Hematopoietic multipotent progenitor cell treated with erythropoietin and hydrocortisone succinate and interleukin-3 and kit ligand, for 8 days (in vitro differentiated cells): ENCODE results near the gene MYO9A.
A peak's percentile ranks its signal among the peaks of the same experiment; 100 is the strongest.
"Not testable (repeated sequence)": the region's sequence is repeated elsewhere in the genome, so short reads cannot be mapped to it uniquely, and the experiment has no call there.

Experiments
- DNase-seq: peaks from one replicate; pipeline ENCODE4 v3.0.0-alpha.2; 2015

Gene MYO9A

GRCh38 chr15:72086920-72087648 is 30.9 kb downstream of the MYO9A start:
- no peak for DNase-seq

- peak; percentile 58 for DNase-seq
These were observed 31.8 kb downstream of the MYO9A start for GRCh38 chr15:72086010-72086697.

GRCh38 chr15:72082176-72082575 is 35.8 kb downstream of the MYO9A start:
- no peak for DNase-seq

GRCh38 chr15:72078887-72079286 is 39.1 kb downstream of the MYO9A start:
- no peak for DNase-seq

GRCh38 chr15:72077950-72078349 is 40.0 kb downstream of the MYO9A start:
- DNase-seq = no peak

- no peak for DNase-seq
These were observed 43.5 kb downstream of the MYO9A start for GRCh38 chr15:72074335-72075060.

- DNase-seq = not testable (repeated sequence)
These were observed 46.5 kb downstream of the MYO9A start for GRCh38 chr15:72071448-72071825.

GRCh38 chr15:72070817-72071447 is 47.0 kb downstream of the MYO9A start:
- no peak for DNase-seq

GRCh38 chr15:72068856-72069255 is 49.1 kb downstream of the MYO9A start:
- DNase-seq = peak; percentile 58

GRCh38 chr15:72065801-72066200 is 52.1 kb downstream of the MYO9A start:
- no peak for DNase-seq

- no peak for DNase-seq
These were observed 54.8 kb downstream of the MYO9A start for GRCh38 chr15:72063186-72063585.

- DNase-seq = no peak
These were observed 55.6 kb downstream of the MYO9A start for GRCh38 chr15:72062319-72062718.

GRCh38 chr15:72060687-72061250 is 57.2 kb downstream of the MYO9A start:
- DNase-seq = no peak

GRCh38 chr15:72058585-72058984 is 59.4 kb downstream of the MYO9A start:
- no peak for DNase-seq

GRCh38 chr15:72057548-72058091 is 60.3 kb downstream of the MYO9A start:
- DNase-seq = no peak

GRCh38 chr15:72056217-72056616 is 61.7 kb downstream of the MYO9A start:
- not testable (repeated sequence) for DNase-seq

GRCh38 chr15:72053297-72053696 is 64.7 kb downstream of the MYO9A start:
- DNase-seq = not testable (repeated sequence)

GRCh38 chr15:72050700-72051099 is 67.2 kb downstream of the MYO9A start:
- no peak for DNase-seq

- DNase-seq = no peak
These were observed 70.9 kb downstream of the MYO9A start for GRCh38 chr15:72047020-72047419.

GRCh38 chr15:72044956-72045355 is 73.0 kb downstream of the MYO9A start:
- DNase-seq = no peak

GRCh38 chr15:72042865-72043264 is 75.1 kb downstream of the MYO9A start:
- no peak for DNase-seq

- no peak for DNase-seq
These were observed 75.9 kb downstream of the MYO9A start for GRCh38 chr15:72042054-72042453.

GRCh38 chr15:72037321-72037720 is 80.6 kb downstream of the MYO9A start:
- no peak for DNase-seq
